ENCODE measurements around the gene PM20D1. TPM values are rescaled to one million over a fixed set of nuclear protein-coding genes. Genes with fewer than 3 reads are reported as not detected.

Gene PM20D1
- polyA plus RNA-seq, 1 donor from 2014 or later = not detected

DNA sequence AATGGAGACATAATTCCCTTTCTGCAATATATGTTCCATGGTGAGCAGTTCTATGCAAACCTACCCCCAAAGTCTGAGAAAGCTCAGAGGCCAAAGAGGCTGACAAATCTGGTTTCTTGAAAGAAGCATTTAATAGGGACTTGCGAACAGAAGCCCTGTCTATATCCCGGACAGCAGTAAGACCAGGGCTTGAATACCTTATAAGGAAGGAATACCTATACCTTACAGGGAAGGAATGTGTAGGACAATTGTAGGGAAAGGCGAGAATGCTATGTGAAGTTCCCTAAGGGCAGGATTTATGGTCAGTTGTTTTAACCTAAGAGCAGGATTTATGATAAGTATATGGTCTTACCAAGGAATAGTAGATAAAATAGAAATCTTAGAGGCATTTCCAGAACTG lies 31.9 kb downstream of the PM20D1 start:
- Histone ChIP-seq H3K4me2 (ENCODE audit: low read length) (no peak overlapping the region), H3K9ac (ENCODE audit: low read length) (no peak overlapping the region), H3K79me2 (replicated peaks; ENCODE audit: insufficient read depth, low read length) (no peaks in the 10 kb centered on the region), H4K20me1 (ENCODE audit: insufficient read depth) (no peaks in the 10 kb centered on the region), H3K4me3 (ENCODE audit: low read length) (no peak overlapping the region), H2AFZ (ENCODE audit: low read depth, low read length) (no peak overlapping the region), H3K27ac (ENCODE audit: low read length) (no peak overlapping the region), H3F3A (ENCODE audit: insufficient read depth, low read length, poor library complexity, severe bottlenecking) (no peaks in the 10 kb centered on the region), H3K9me3 (ENCODE audit: low read length) (no peaks in the 10 kb centered on the region), H3K36me3 (ENCODE audit: insufficient read depth, low read length) (no peaks in the 10 kb centered on the region), H3K9me2 (ENCODE audit: insufficient read depth, low read length) (no peaks in the 10 kb centered on the region), H3K27me3 (ENCODE audit: insufficient read depth, low read depth, low read length) (no peaks in the 10 kb centered on the region)
- TF ChIP-seq RAD21 (conservative IDR thresholded peaks at IDR 0.05) (no peak), MXI1 (conservative IDR thresholded peaks at IDR 0.05; ENCODE audit: poor library complexity, severe bottlenecking) (no peak), EZH2 (IDR thresholded peaks at IDR 0.05; ENCODE audit: borderline replicate concordance, insufficient read depth, low read length, poor library complexity, severe bottlenecking) (no peak), POLR2AphosphoS5 (IDR thresholded peaks at IDR 0.05) (no peak), SMC3 (conservative IDR thresholded peaks at IDR 0.05; ENCODE audit: poor library complexity) (no peak), TAF1 (IDR thresholded peaks at IDR 0.05; ENCODE audit: low read depth) (no peak), EP300 (conservative IDR thresholded peaks at IDR 0.05; ENCODE audit: poor library complexity, severe bottlenecking) (no peak)
- TF ChIP-seq, protein P1, sequence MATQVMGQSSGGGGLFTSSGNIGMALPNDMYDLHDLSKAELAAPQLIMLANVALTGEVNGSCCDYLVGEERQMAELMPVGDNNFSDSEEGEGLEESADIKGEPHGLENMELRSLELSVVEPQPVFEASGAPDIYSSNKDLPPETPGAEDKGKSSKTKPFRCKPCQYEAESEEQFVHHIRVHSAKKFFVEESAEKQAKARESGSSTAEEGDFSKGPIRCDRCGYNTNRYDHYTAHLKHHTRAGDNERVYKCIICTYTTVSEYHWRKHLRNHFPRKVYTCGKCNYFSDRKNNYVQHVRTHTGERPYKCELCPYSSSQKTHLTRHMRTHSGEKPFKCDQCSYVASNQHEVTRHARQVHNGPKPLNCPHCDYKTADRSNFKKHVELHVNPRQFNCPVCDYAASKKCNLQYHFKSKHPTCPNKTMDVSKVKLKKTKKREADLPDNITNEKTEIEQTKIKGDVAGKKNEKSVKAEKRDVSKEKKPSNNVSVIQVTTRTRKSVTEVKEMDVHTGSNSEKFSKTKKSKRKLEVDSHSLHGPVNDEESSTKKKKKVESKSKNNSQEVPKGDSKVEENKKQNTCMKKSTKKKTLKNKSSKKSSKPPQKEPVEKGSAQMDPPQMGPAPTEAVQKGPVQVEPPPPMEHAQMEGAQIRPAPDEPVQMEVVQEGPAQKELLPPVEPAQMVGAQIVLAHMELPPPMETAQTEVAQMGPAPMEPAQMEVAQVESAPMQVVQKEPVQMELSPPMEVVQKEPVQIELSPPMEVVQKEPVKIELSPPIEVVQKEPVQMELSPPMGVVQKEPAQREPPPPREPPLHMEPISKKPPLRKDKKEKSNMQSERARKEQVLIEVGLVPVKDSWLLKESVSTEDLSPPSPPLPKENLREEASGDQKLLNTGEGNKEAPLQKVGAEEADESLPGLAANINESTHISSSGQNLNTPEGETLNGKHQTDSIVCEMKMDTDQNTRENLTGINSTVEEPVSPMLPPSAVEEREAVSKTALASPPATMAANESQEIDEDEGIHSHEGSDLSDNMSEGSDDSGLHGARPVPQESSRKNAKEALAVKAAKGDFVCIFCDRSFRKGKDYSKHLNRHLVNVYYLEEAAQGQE (IDR thresholded peaks at IDR 0.05; ENCODE audit: borderline replicate concordance) = no peak
- TF ChIP-seq, protein P2, sequence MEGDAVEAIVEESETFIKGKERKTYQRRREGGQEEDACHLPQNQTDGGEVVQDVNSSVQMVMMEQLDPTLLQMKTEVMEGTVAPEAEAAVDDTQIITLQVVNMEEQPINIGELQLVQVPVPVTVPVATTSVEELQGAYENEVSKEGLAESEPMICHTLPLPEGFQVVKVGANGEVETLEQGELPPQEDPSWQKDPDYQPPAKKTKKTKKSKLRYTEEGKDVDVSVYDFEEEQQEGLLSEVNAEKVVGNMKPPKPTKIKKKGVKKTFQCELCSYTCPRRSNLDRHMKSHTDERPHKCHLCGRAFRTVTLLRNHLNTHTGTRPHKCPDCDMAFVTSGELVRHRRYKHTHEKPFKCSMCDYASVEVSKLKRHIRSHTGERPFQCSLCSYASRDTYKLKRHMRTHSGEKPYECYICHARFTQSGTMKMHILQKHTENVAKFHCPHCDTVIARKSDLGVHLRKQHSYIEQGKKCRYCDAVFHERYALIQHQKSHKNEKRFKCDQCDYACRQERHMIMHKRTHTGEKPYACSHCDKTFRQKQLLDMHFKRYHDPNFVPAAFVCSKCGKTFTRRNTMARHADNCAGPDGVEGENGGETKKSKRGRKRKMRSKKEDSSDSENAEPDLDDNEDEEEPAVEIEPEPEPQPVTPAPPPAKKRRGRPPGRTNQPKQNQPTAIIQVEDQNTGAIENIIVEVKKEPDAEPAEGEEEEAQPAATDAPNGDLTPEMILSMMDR (IDR thresholded peaks at IDR 0.05; ENCODE audit: poor library complexity, severe bottlenecking) = no peak

GRCh38 chr1:205817364-205817763 lies 32.6 kb downstream of the PM20D1 start:
- Histone ChIP-seq H3K4me3 (ENCODE audit: low read length) (no peak overlapping the region), H3K27ac (ENCODE audit: low read length) (no peak overlapping the region), H3K27me3 (ENCODE audit: insufficient read depth, low read depth, low read length) (no peaks in the 10 kb centered on the region), H4K20me1 (ENCODE audit: insufficient read depth) (no peaks in the 10 kb centered on the region), H3F3A (ENCODE audit: insufficient read depth, low read length, poor library complexity, severe bottlenecking) (no peaks in the 10 kb centered on the region), H3K9ac (ENCODE audit: low read length) (no peak overlapping the region), H3K36me3 (ENCODE audit: insufficient read depth, low read length) (no peaks in the 10 kb centered on the region), H3K9me3 (ENCODE audit: low read length) (no peaks in the 10 kb centered on the region), H2AFZ (ENCODE audit: low read depth, low read length) (no peak overlapping the region), H3K4me2 (ENCODE audit: low read length) (no peak overlapping the region), H3K9me2 (ENCODE audit: insufficient read depth, low read length) (no peaks in the 10 kb centered on the region), H3K79me2 (replicated peaks; ENCODE audit: insufficient read depth, low read length) (no peaks in the 10 kb centered on the region)
- TF ChIP-seq MXI1 (conservative IDR thresholded peaks at IDR 0.05; ENCODE audit: poor library complexity, severe bottlenecking) (no peak), EP300 (conservative IDR thresholded peaks at IDR 0.05; ENCODE audit: poor library complexity, severe bottlenecking) (no peak), EZH2 (IDR thresholded peaks at IDR 0.05; ENCODE audit: borderline replicate concordance, insufficient read depth, low read length, poor library complexity, severe bottlenecking) (no peak), TAF1 (IDR thresholded peaks at IDR 0.05; ENCODE audit: low read depth) (no peak), SMC3 (conservative IDR thresholded peaks at IDR 0.05; ENCODE audit: poor library complexity) (no peak), POLR2AphosphoS5 (IDR thresholded peaks at IDR 0.05) (no peak), RAD21 (conservative IDR thresholded peaks at IDR 0.05) (no peak)
- TF ChIP-seq, protein P2 (IDR thresholded peaks at IDR 0.05; ENCODE audit: poor library complexity, severe bottlenecking) = no peak
- TF ChIP-seq, protein P1 (IDR thresholded peaks at IDR 0.05; ENCODE audit: borderline replicate concordance) = no peak

Measured in neural cell (in vitro differentiated cells).